ENCODE measurements around the gene CENATAC.
"Not testable (repeated sequence)": the region's sequence is repeated elsewhere in the genome, so short reads cannot be mapped to it uniquely, and the experiment has no call there.

- not testable (repeated sequence) for TF ChIP-seq CTCF (IDR thresholded peaks at IDR 0.05); EZH2 (IDR thresholded peaks at IDR 0.05; ENCODE audit: borderline replicate concordance, insufficient read depth, low read depth, low read length, poor library complexity, severe bottlenecking)
Observed at GRCh38 chr11:119033421-119033820, 35.5 kb downstream of the CENATAC start.

Data from B cell (primary cell).